ENCODE measurements around the gene HPSE2. TPM values are rescaled to one million over a fixed set of nuclear protein-coding genes. Genes with fewer than 3 reads are reported as not detected.

HPSE2 gene
- polyA plus RNA-seq, 1 of the 3 experiments (the other 2 are of a cell fraction): not detected

GRCh38 chr10:98608411-98608810, 627.2 kb downstream of the HPSE2 start:
- no peak overlapping the region for H3K4me3 ChIP-seq (ENCODE audit: low read depth in 2 of 2, low read length in 1 of 2)
- no peaks in the 10 kb centered on the region for H3K36me3 ChIP-seq (replicated peaks in 1 of 2; ENCODE audit: control insufficient read depth in 1 of 2, insufficient read depth in 2 of 2, low read length in 1 of 2)
- H2AFZ ChIP-seq (ENCODE audit: low read depth): no peak overlapping the region
- H3K27me3 ChIP-seq (ENCODE audit: insufficient read depth): no peaks in the 10 kb centered on the region
- TF ChIP-seq, protein P1, sequence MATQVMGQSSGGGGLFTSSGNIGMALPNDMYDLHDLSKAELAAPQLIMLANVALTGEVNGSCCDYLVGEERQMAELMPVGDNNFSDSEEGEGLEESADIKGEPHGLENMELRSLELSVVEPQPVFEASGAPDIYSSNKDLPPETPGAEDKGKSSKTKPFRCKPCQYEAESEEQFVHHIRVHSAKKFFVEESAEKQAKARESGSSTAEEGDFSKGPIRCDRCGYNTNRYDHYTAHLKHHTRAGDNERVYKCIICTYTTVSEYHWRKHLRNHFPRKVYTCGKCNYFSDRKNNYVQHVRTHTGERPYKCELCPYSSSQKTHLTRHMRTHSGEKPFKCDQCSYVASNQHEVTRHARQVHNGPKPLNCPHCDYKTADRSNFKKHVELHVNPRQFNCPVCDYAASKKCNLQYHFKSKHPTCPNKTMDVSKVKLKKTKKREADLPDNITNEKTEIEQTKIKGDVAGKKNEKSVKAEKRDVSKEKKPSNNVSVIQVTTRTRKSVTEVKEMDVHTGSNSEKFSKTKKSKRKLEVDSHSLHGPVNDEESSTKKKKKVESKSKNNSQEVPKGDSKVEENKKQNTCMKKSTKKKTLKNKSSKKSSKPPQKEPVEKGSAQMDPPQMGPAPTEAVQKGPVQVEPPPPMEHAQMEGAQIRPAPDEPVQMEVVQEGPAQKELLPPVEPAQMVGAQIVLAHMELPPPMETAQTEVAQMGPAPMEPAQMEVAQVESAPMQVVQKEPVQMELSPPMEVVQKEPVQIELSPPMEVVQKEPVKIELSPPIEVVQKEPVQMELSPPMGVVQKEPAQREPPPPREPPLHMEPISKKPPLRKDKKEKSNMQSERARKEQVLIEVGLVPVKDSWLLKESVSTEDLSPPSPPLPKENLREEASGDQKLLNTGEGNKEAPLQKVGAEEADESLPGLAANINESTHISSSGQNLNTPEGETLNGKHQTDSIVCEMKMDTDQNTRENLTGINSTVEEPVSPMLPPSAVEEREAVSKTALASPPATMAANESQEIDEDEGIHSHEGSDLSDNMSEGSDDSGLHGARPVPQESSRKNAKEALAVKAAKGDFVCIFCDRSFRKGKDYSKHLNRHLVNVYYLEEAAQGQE (IDR thresholded peaks at IDR 0.05; ENCODE audit: low read depth, low read length): no peak
- TF ChIP-seq MAX (IDR thresholded peaks at IDR 0.05; ENCODE audit: low read depth) (no peak), RCOR1 (IDR thresholded peaks at IDR 0.05; ENCODE audit: low read length) (no peak), POLR2AphosphoS5 (IDR thresholded peaks at IDR 0.05; ENCODE audit: low read depth, low read length) (no peak), MXI1 (IDR thresholded peaks at IDR 0.05; ENCODE audit: low read depth, low read length) (no peak), ELF1 (IDR thresholded peaks at IDR 0.05) (no peak), YY1 (IDR thresholded peaks at IDR 0.05; ENCODE audit: low read depth) (no peak), TCF12 (IDR thresholded peaks at IDR 0.05) (no peak), SMC3 (IDR thresholded peaks at IDR 0.05; ENCODE audit: low read depth, low read length) (no peak), NFIC (IDR thresholded peaks at IDR 0.05; ENCODE audit: borderline replicate concordance) (no peak)
- TF ChIP-seq, protein P2, sequence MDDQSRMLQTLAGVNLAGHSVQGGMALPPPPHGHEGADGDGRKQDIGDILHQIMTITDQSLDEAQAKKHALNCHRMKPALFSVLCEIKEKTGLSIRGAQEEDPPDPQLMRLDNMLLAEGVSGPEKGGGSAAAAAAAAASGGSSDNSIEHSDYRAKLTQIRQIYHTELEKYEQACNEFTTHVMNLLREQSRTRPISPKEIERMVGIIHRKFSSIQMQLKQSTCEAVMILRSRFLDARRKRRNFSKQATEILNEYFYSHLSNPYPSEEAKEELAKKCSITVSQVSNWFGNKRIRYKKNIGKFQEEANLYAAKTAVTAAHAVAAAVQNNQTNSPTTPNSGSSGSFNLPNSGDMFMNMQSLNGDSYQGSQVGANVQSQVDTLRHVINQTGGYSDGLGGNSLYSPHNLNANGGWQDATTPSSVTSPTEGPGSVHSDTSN (IDR thresholded peaks at IDR 0.05): no peak
- H3K4me2 ChIP-seq: no peak overlapping the region; the same call in 1 of the 2 replicates
- no peak overlapping the region for H3K27ac ChIP-seq (ENCODE audit: low read depth in 2 of 2, low read length in 1 of 2)
- DNase-seq: no peak
- CTCF ChIA-PET: no interaction called here
- H3K9ac ChIP-seq: no peak overlapping the region
- no peaks in the 10 kb centered on the region for H3F3A ChIP-seq (replicated peaks; ENCODE audit: insufficient read depth)
- 4% methylated on average over 5 of the region's 5 CpGs for WGBS (ENCODE audit: low lambda C conversion rate)
- no peaks in the 10 kb centered on the region for H3K79me2 ChIP-seq (ENCODE audit: insufficient read depth)
- H4K20me1 ChIP-seq (ENCODE audit: insufficient read depth): no peaks in the 10 kb centered on the region
- POLR2A ChIA-PET: no interaction called here
- no peaks in the 10 kb centered on the region for H3K9me3 ChIP-seq
- H3K9me2 ChIP-seq: no peaks in the 10 kb centered on the region
- no peaks in the 10 kb centered on the region for H3K4me1 ChIP-seq (ENCODE audit: control insufficient read depth in 1 of 2, insufficient read depth in 2 of 2, low read depth in 1 of 2, low read length in 1 of 2)

- no peaks in the 10 kb centered on the region for H3K4me1 ChIP-seq (ENCODE audit: control insufficient read depth in 1 of 2, insufficient read depth in 2 of 2, low read depth in 1 of 2, low read length in 1 of 2)
- ChIA-PET CTCF (no interaction called here), POLR2A (no interaction called here)
- no peaks in the 10 kb centered on the region for H3K79me2 ChIP-seq (ENCODE audit: insufficient read depth)
- H3K9me3 ChIP-seq: no peaks in the 10 kb centered on the region
- no peak overlapping the region for H3K4me2 ChIP-seq
- no peak overlapping the region for H3K4me3 ChIP-seq (ENCODE audit: low read depth in 2 of 2, low read length in 1 of 2)
- H2AFZ ChIP-seq (ENCODE audit: low read depth): no peak overlapping the region
- no peak overlapping the region for H3K27ac ChIP-seq (ENCODE audit: low read depth in 2 of 2, low read length in 1 of 2)
- H3F3A ChIP-seq (replicated peaks; ENCODE audit: insufficient read depth): no peaks in the 10 kb centered on the region
- no peaks in the 10 kb centered on the region for H4K20me1 ChIP-seq (ENCODE audit: insufficient read depth)
- no peaks in the 10 kb centered on the region for H3K27me3 ChIP-seq (ENCODE audit: insufficient read depth)
- H3K9me2 ChIP-seq: no peaks in the 10 kb centered on the region
- DNase-seq: no peak
- no peak for TF ChIP-seq EP300 (IDR thresholded peaks at IDR 0.05; ENCODE audit: borderline replicate concordance in 1 of 2, low read depth in 1 of 2, low read length in 1 of 2)
- H3K36me3 ChIP-seq (replicated peaks in 1 of 2; ENCODE audit: control insufficient read depth in 1 of 2, insufficient read depth in 2 of 2, low read length in 1 of 2): no peaks in the 10 kb centered on the region
- no peak overlapping the region for H3K9ac ChIP-seq
Observed at GRCh38 chr10:98602224-98602623, 633.4 kb downstream of the HPSE2 start.

Measured in SK-N-SH (cell line).